MCF 10A (cell line): ENCODE measurements around the gene EEF1AKMT4. TPM values are rescaled to one million over a fixed set of nuclear protein-coding genes. Genes with fewer than 3 reads are reported as not detected.

ENCODE experiments used
- BruUV-seq: library from RNA; stranded (reverse); fragments of 400-500 nt; replicated peaks from 2 replicates; lab custom pipeline; 2021; lab: Mats Ljungman, UMichigan
- CTCF ChIA-PET: fragments of 300-600 bp; sonication (Branson Sonifier 250); formaldehyde crosslinking; extraction: SDS; loops from one replicate; lab custom pipeline; 2021; ENCODE audit warnings: antibody characterized with exemption, inconsistent platforms; lab: Yijun Ruan, JAX
- POLR2A ChIA-PET: fragments of 300-600, 350-650 bp; sonication (Branson Sonifier 250); formaldehyde crosslinking; extraction: SDS; loops from one replicate; lab custom pipeline; 2020; ENCODE audit warnings: antibody characterized with exemption, inconsistent platforms; lab: Yijun Ruan, JAX
- DNase-seq: peaks from one replicate; pipeline ENCODE4 v3.0.0-alpha.2; 2018; ENCODE audit not compliant: unreplicated experiment
- H3K27ac Mint-ChIP-seq: one replicate; pipeline ENCODE4 v1.8.0; 2022; ENCODE audit warnings: mild to moderate bottlenecking, low read depth, mixed read lengths; ENCODE audit not compliant: unreplicated experiment
- H3K27me3 Mint-ChIP-seq: one replicate; pipeline ENCODE4 v1.8.0; 2022; ENCODE audit warnings: mixed read lengths; ENCODE audit not compliant: insufficient read depth, unreplicated experiment
- H3K36me3 Mint-ChIP-seq: one replicate; pipeline ENCODE4 v1.8.0; 2022; ENCODE audit warnings: mild to moderate bottlenecking, moderate library complexity, mixed read lengths; ENCODE audit not compliant: insufficient read depth, unreplicated experiment
- H3K4me1 Mint-ChIP-seq: one replicate; pipeline ENCODE4 v1.8.0; 2022; ENCODE audit warnings: mixed read lengths; ENCODE audit not compliant: insufficient read depth, unreplicated experiment
- H3K4me3 Mint-ChIP-seq: one replicate; pipeline ENCODE4 v1.8.0; 2022; ENCODE audit warnings: mild to moderate bottlenecking, moderate library complexity, mixed read lengths; ENCODE audit not compliant: unreplicated experiment
- H3K9me3 Mint-ChIP-seq: one replicate; pipeline ENCODE4 v1.8.0; 2022; ENCODE audit warnings: mixed read lengths; ENCODE audit not compliant: unreplicated experiment
- intact Hi-C: fragments of 100-400 bp; cut with micrococcal nuclease; formaldehyde crosslinking; loops from 2 replicates; pipeline ENCODE4 v1.14.1; 2022
- total RNA-seq: library from RNA; stranded (reverse); gene quantifications from 2 replicates; pipeline ENCODE4 v1.2.3, GENCODE V29; 2022
- TF ChIP-seq, protein P1 (sequence below): fragments of 200-600 bp; IDR thresholded peaks from one replicate; pipeline ENCODE4 v1.8.0; 2022; ENCODE audit warnings: antibody characterized with exemption, mild to moderate bottlenecking; ENCODE audit not compliant: unreplicated experiment

EEF1AKMT4 gene
- total RNA-seq, 1 experiment from 2014 or later = 10.1 TPM

DNA sequence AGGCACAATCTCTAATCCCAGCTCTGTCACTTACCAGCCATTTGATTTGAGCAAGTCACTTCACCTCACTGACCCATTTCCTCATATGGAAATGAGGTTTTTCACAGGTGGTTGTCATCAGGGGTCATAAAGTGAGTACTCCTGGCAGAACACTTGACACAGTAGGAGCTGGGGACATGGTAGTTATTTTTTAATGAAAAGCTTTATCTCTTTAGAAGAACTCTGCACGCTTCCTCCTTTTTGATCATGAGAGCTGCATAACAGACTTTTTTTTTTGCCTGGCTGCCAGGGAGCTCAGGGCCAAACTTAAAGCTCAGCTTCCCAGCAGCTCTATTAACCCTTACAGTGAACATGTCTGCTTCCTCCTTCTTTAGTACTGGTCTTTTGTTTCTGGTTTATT, 11.7 kb upstream of the EEF1AKMT4 start:
- H3K27ac Mint-ChIP-seq = no peak overlapping the region
- no peaks in the 10 kb centered on the region for H3K9me3 Mint-ChIP-seq
- no peaks in the 10 kb centered on the region for H3K27me3 Mint-ChIP-seq
- CTCF ChIA-PET = interaction anchor here (0.5 to 4.0 kb wide), 7 partner anchors 11 to 344 kb away, joined by 3 to 25 read pairs (median 3); partner anchors contain the start of gene EEF1AKMT4
- TF ChIP-seq, protein P1, sequence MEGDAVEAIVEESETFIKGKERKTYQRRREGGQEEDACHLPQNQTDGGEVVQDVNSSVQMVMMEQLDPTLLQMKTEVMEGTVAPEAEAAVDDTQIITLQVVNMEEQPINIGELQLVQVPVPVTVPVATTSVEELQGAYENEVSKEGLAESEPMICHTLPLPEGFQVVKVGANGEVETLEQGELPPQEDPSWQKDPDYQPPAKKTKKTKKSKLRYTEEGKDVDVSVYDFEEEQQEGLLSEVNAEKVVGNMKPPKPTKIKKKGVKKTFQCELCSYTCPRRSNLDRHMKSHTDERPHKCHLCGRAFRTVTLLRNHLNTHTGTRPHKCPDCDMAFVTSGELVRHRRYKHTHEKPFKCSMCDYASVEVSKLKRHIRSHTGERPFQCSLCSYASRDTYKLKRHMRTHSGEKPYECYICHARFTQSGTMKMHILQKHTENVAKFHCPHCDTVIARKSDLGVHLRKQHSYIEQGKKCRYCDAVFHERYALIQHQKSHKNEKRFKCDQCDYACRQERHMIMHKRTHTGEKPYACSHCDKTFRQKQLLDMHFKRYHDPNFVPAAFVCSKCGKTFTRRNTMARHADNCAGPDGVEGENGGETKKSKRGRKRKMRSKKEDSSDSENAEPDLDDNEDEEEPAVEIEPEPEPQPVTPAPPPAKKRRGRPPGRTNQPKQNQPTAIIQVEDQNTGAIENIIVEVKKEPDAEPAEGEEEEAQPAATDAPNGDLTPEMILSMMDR = no peak
- H3K4me1 Mint-ChIP-seq = peaks cover 6% of the 10 kb centered on the region
- no peaks in the 10 kb centered on the region for H3K36me3 Mint-ChIP-seq
- no TSS peak for BruUV-seq
- no peak overlapping the region for H3K4me3 Mint-ChIP-seq
- intact Hi-C loops = no loop called here
- POLR2A ChIA-PET = no interaction called here
- no peak for DNase-seq

DNA sequence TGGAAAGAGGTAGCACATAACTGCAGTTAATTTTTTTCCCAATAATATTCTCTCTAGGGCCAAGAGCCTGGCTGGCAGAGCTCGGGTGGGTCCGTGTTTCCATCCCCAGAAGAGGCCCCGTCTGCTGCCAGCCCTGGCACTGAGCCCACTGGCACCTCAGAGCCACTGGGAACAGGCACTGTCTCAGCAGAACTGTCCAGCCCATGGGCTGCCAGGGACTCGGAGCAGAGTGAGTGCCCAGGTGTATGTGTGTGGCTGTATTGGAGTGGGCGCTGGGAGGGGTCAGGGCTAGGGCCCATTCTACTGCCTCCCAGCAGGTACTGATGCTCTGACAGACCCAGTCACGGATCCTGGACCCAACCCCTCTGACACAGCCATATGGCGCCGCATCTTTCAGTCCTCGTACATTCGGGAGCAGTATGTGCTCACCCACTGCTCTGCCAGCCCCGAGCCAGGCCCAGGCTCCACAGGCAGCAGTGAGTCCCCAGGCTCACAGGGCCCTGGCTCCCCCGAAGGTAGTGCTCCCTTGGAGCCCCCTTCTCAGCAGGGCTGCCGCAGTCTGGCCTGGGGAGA, 11.1 kb upstream of the EEF1AKMT4 start:
- no peak for DNase-seq
- ChIA-PET POLR2A (no interaction called here), CTCF (interaction anchor here (0.5 to 4.0 kb wide), 7 partner anchors 11 to 54 kb away, joined by 3 to 25 read pairs (median 3); partner anchors contain the start of gene EEF1AKMT4)
- H3K27ac Mint-ChIP-seq = no peak overlapping the region
- no peaks in the 10 kb centered on the region for H3K27me3 Mint-ChIP-seq
- H3K4me1 Mint-ChIP-seq = peaks cover 6% of the 10 kb centered on the region
- intact Hi-C loops = no loop called here
- no peak overlapping the region for H3K4me3 Mint-ChIP-seq
- peaks cover under 1% of the 10 kb centered on the region for H3K36me3 Mint-ChIP-seq
- no peaks in the 10 kb centered on the region for H3K9me3 Mint-ChIP-seq
- TF ChIP-seq, protein P1 = no peak
- BruUV-seq = no TSS peak

DNA sequence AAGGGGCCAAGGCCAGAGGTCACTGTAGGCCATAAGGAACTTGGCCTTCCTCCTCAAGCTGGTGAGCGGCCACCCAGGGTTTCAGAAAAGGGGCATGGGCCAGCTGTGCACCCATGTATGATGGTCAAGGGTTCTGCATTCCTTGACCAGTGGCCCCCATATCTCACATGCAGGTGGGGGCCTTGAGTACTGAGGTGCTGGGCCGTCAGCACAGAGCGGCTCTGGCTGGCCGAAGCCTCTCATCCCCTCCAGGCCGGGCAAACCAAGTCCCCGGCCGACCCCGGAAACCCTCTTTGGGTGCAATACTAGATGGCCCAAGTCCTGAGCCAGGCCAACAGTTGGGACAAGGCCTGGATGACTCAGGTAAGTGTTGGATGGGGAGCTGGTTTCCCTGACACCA, 10.3 kb upstream of the EEF1AKMT4 start:
- intact Hi-C loops = no loop called here
- TF ChIP-seq, protein P1 = no peak
- POLR2A ChIA-PET = no interaction called here
- Mint-ChIP-seq H3K9me3 (no peaks in the 10 kb centered on the region), H3K36me3 (peaks cover 9% of the 10 kb centered on the region), H3K27me3 (no peaks in the 10 kb centered on the region), H3K4me3 (no peak overlapping the region), H3K27ac (no peak overlapping the region), H3K4me1 (peaks cover 3% of the 10 kb centered on the region)
- CTCF ChIA-PET = interaction anchor here (0.6 to 4.0 kb wide), 4 partner anchors 12 to 59 kb away, joined by 3 to 25 read pairs (median 3); no protein-coding TSS in a partner anchor
- DNase-seq = no peak
- no TSS peak for BruUV-seq

DNA sequence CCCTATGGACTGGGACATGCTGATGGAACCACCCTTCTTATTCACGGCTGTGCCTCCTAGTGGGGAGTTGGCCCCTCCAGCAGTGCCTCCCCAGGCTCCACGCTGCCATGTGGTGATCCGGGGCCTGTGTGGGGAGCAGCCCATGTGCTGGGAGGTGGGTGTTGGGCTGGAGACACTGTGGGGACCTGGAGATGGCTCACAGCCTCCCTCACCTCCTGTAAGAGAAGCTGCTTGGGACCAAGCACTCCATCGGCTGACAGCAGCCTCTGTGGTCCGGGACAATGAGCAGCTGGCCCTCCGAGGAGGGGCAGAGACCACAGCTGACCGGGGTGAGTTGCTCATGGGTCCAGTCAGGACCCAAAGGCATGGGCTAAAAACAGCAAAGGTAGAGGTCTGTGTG, 9.8 kb upstream of the EEF1AKMT4 start:
- Mint-ChIP-seq H3K27ac (no peak overlapping the region), H3K4me3 (no peak overlapping the region), H3K27me3 (no peaks in the 10 kb centered on the region), H3K36me3 (peaks cover 13% of the 10 kb centered on the region), H3K4me1 (no peaks in the 10 kb centered on the region), H3K9me3 (no peaks in the 10 kb centered on the region)
- ChIA-PET POLR2A (interaction anchor here (1.0 to 2.3 kb wide), 2 partner anchors 16 to 53 kb away, joined by 6 to 11 read pairs; no protein-coding TSS in a partner anchor), CTCF (interaction anchor here (0.6 to 4.0 kb wide), 4 partner anchors 11 to 59 kb away, joined by 3 to 25 read pairs (median 6); partner anchors contain the start of gene EEF1AKMT4)
- TF ChIP-seq, protein P1 = no peak
- TSS peak; percentile 18 for BruUV-seq
- intact Hi-C loops = no loop called here
- DNase-seq = no peak
